ENCODE results near the gene FOXO3. TPM values are rescaled to one million over a fixed set of nuclear protein-coding genes. Genes with fewer than 3 reads are reported as not detected.

FOXO3 gene
- total and polyA plus RNA-seq, 2 donors (not counting 3 experiments of a cell fraction or from before 2014, with no cell fraction given) = 14.4 to 16.9 TPM

- TF ChIP-seq GATA2 (IDR thresholded peaks at IDR 0.05; ENCODE audit: insufficient read depth, insufficient read length, low read depth, low read length) (no peak), MYC (IDR thresholded peaks at IDR 0.05; ENCODE audit: low read depth, low read length) (no peak), POLR2A (IDR thresholded peaks at IDR 0.05; ENCODE audit: low read depth, low read length) (no peak), POLR2AphosphoS5 (IDR thresholded peaks at IDR 0.05; ENCODE audit: insufficient read depth, low read depth, low read length) (no peak), EZH2 (IDR thresholded peaks at IDR 0.05; ENCODE audit: borderline replicate concordance, low read depth, low read length, severe bottlenecking) (no peak), FOS (IDR thresholded peaks at IDR 0.05; ENCODE audit: borderline replicate concordance, insufficient read depth, low read length) (no peak), JUN (IDR thresholded peaks at IDR 0.05; ENCODE audit: borderline replicate concordance, insufficient read depth, insufficient read length, low read depth) (no peak)
- TF ChIP-seq, protein P1, sequence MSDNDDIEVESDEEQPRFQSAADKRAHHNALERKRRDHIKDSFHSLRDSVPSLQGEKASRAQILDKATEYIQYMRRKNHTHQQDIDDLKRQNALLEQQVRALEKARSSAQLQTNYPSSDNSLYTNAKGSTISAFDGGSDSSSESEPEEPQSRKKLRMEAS (IDR thresholded peaks at IDR 0.05; ENCODE audit: insufficient read depth, insufficient read length) = no peak
- TF ChIP-seq, protein P2, sequence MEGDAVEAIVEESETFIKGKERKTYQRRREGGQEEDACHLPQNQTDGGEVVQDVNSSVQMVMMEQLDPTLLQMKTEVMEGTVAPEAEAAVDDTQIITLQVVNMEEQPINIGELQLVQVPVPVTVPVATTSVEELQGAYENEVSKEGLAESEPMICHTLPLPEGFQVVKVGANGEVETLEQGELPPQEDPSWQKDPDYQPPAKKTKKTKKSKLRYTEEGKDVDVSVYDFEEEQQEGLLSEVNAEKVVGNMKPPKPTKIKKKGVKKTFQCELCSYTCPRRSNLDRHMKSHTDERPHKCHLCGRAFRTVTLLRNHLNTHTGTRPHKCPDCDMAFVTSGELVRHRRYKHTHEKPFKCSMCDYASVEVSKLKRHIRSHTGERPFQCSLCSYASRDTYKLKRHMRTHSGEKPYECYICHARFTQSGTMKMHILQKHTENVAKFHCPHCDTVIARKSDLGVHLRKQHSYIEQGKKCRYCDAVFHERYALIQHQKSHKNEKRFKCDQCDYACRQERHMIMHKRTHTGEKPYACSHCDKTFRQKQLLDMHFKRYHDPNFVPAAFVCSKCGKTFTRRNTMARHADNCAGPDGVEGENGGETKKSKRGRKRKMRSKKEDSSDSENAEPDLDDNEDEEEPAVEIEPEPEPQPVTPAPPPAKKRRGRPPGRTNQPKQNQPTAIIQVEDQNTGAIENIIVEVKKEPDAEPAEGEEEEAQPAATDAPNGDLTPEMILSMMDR (IDR thresholded peaks at IDR 0.05; ENCODE audit: extremely low read depth in 1 of 2, insufficient read depth in 1 of 2, low read depth in 1 of 2, low read length in 2 of 2) = no peak
- dilution Hi-C loops (cut with MboI; ENCODE audit: extremely low pct_ligation_motif_present, low sequenced_read_pairs) (no loop called here), intact Hi-C loops (cut with micrococcal nuclease) (no loop called here)
- Histone ChIP-seq H3K9ac (replicated peaks; ENCODE audit: extremely low read depth, insufficient read depth, low read length) (no peak overlapping the region), H4K20me1 (replicated peaks; ENCODE audit: control insufficient read depth, extremely low read depth, insufficient read depth, low read length) (no peaks in the 10 kb centered on the region), H3K9me1 (replicated peaks; ENCODE audit: control insufficient read depth, extremely low read depth, insufficient read depth, low read length) (no peaks in the 10 kb centered on the region), H3K27me3 (ENCODE audit: control insufficient read depth in 2 of 2, insufficient read depth in 2 of 2, low read length in 2 of 2) (peaks cover 6 to 8% of the 10 kb centered on the region in 2 experiments), H3K36me3 (ENCODE audit: control insufficient read depth in 2 of 2, extremely low read depth in 1 of 2, insufficient read depth in 2 of 2, low read length in 2 of 2) (no peaks in the 10 kb centered on the region), H3K79me2 (ENCODE audit: control insufficient read depth, insufficient read depth, low read length) (no peaks in the 10 kb centered on the region), H2AFZ (ENCODE audit: low read depth, low read length) (no peak overlapping the region), H3K4me2 (ENCODE audit: insufficient read depth, low read length) (no peak overlapping the region), H3K9me3 (replicated peaks; ENCODE audit: control insufficient read depth, insufficient read depth, low read length) (no peaks in the 10 kb centered on the region), H3K27ac (ENCODE audit: insufficient read depth, low read depth, low read length) (no peak overlapping the region), H3K4me1 (ENCODE audit: control insufficient read depth, extremely low read depth, insufficient read depth, low read length) (no peaks in the 10 kb centered on the region), H3K4me3 (replicated peaks in 1 of 3; ENCODE audit: insufficient read depth in 1 of 3, low read depth in 1 of 3, low read length in 3 of 3) (no peak overlapping the region)
- POLR2A ChIA-PET = no interaction called here
- DNase-seq (ENCODE audit: low read depth, low spot score) = no peak
- FAIRE-seq = no peak
- BruUV-seq (replicated peaks) = no TSS peak
- CTCF ChIA-PET = interaction anchor here (0.8 to 1.0 kb wide), 2 partner anchors 9 to 15 kb away, joined by 3 read pairs; no protein-coding TSS in a partner anchor
Measured at GRCh38 chr6:108710030-108710429, 149.3 kb downstream of the FOXO3 start.
